Activated CD4-positive, alpha-beta memory T cell treated with anti-CD3 and anti-CD28 coated beads for 36 hours (primary cell): Measurements from ENCODE around the gene LSM12. TPM values are rescaled to one million over a fixed set of nuclear protein-coding genes. Genes with fewer than 3 reads are reported as not detected.

Source experiments
- CTCF ChIA-PET: fragments of 350-600 bp; sonication (Branson Sonifier 250); formaldehyde crosslinking; loops from one replicate; lab custom pipeline; 2021; ENCODE audit warnings: antibody characterized with exemption, inconsistent platforms; lab: Charles Lee
- POLR2A ChIA-PET: fragments of 350-600 bp; sonication (Branson Sonifier 250); formaldehyde crosslinking; loops from one replicate; lab custom pipeline; 2021; ENCODE audit warnings: antibody characterized with exemption; lab: Charles Lee
- DNase-seq: peaks from one replicate; pipeline ENCODE4 v3.0.0-alpha.2; 2020
- H3K27ac Mint-ChIP-seq: one replicate; pipeline ENCODE4 v1.8.0; 2021; ENCODE audit warnings: mixed read lengths
- H3K27me3 Mint-ChIP-seq: one replicate; pipeline ENCODE4 v1.8.0; 2021; ENCODE audit warnings: mixed read lengths
- H3K36me3 Mint-ChIP-seq: one replicate; pipeline ENCODE4 v1.8.0; 2021; ENCODE audit warnings: mixed read lengths
- H3K4me1 Mint-ChIP-seq: one replicate; pipeline ENCODE4 v1.8.0; 2021; ENCODE audit warnings: low read depth, mixed read lengths
- H3K4me3 Mint-ChIP-seq: one replicate; pipeline ENCODE4 v1.8.0; 2021; ENCODE audit warnings: mild to moderate bottlenecking, mixed read lengths
- H3K9me3 Mint-ChIP-seq: one replicate; pipeline ENCODE4 v1.8.0; 2021; ENCODE audit warnings: mixed read lengths
- intact Hi-C: fragments of 100-400 bp; cut with micrococcal nuclease; formaldehyde crosslinking; loops from one replicate; pipeline ENCODE4 v1.15.1; 2023
- total RNA-seq, 2 experiments: library from RNA; stranded (reverse); gene quantifications; one replicate each; pipeline ENCODE4 v1.2.3, GENCODE V29; 2021

Gene LSM12
- 10 to 100 TPM; 76.8 to 81.8 TPM for total RNA-seq

DNA sequence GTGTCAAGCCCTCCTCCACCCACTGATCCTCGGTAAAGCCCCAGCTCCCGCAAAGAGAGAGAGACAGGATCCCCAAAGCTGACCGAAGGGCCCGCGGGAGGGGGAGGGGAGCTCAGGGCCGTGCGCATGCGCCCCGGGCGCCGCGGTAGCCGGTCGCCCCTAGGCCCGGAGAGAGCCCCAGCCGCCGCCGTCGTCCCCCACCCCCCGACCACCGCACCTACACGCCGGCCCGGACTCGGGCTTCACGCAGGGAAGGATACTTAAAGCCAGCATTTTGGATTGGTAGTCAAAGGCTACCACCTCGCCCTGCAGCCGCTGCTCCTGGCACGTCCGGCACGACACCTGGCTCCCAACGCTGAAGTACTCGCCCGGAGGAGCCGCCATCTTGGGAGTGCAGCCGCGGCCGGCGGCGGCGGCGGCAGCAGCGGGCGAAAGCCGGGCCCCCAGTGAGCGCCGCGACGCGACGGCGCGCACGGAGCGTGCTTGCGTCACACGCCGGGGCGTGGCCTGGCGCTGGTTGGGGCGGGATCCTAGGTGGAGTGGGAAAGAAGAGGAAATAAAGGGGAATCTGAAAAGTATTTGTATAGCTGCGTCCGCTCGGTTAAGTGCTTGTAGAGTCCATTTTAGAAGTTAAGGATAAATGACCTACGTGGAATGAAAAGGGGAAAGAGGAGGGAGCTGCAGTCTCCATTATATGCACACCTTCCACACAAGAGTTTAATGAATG is at the start of gene LSM12:
Gene LSM12 (minus strand): TSS at position 468 of the 727 bp plus-strand sequence. CDS start 84 bp downstream, at position 384.
- intact Hi-C loops: loop anchor here (1.0 to 2.0 kb wide), 3 partner anchors 60 to 120 kb away; partner anchors contain the start of genes HROB and TMUB2
- peaks cover 54% of the 10 kb centered on the region for H3K4me1 Mint-ChIP-seq
- CTCF ChIA-PET: interaction anchor here (0.7 to 1.6 kb wide), 4 partner anchors 17 to 258 kb away, joined by 3 to 5 read pairs (median 3); partner anchors contain the start of gene HDAC5
- no peaks in the 10 kb centered on the region for H3K9me3 Mint-ChIP-seq
- peak; percentile 94 for DNase-seq
- no peaks in the 10 kb centered on the region for H3K27me3 Mint-ChIP-seq
- H3K27ac Mint-ChIP-seq: peak within 1 kb of the TSS; percentile 87
- peaks cover 25% of the 10 kb centered on the region for H3K36me3 Mint-ChIP-seq
- POLR2A ChIA-PET: interaction anchor here (0.6 to 1.5 kb wide), 6 partner anchors 9 to 120 kb away, joined by 3 to 9 read pairs (median 3); partner anchors contain the start of genes HDAC5, TMEM101 and TMUB2
- H3K4me3 Mint-ChIP-seq: peak within 1 kb of the TSS; percentile 90

DNA sequence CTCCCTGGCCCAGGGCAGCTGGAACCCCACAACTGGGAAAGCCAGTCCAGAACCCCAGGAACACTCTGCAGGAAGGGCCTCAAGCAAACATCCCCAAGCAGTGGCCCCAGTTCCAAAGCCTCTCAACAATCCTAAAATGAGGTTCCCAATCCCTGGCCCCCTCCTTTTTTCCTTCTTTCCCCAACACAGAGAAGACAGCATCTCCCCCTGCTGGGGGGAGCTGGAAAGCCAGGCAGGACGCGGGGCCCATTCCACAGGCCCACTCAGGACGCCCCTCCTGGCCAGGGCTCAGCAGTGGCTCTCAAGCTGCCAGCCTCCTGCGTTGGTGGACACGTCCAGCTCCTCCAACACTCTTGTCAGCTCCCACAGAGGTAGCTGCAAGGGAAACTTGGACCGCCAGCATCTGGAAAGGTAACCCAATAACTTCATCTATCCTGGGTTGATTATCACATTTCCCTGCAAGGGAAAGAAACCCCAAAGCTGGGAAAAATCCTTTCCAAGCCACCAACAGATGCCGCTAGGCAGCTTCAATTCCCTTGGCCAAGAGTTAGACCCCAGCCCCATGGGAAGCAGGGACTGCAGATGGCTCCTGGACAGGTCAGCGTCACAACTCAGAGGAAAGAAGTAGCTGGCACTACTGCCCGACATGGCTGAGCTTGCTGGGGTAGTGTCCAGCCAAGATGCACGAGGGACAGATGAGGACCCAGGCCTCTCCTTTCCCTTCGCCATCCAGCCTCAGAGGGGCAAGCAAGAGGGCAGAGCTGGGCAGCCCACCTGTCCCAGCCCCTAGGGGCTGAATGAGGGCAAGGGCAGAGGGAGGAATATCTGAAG is 49.3 kb upstream of the LSM12 start:
- H3K4me1 Mint-ChIP-seq: peaks cover 22% of the 10 kb centered on the region
- intact Hi-C loops: no loop called here
- ChIA-PET POLR2A (interaction anchor here (1.7 kb wide), 1 partner anchor 8 kb away, joined by 6 read pairs; the partner anchor contains the start of gene HDAC5), CTCF (interaction anchor here (0.6 to 1.7 kb wide), 16 partner anchors 8 to 237 kb away, joined by 3 to 8 read pairs (median 3); partner anchors contain the start of genes HDAC5 and LSM12)
- H3K36me3 Mint-ChIP-seq: no peaks in the 10 kb centered on the region
- no peaks in the 10 kb centered on the region for H3K9me3 Mint-ChIP-seq
- DNase-seq: peak; percentile 30
- no peak overlapping the region for H3K4me3 Mint-ChIP-seq
- no peak overlapping the region for H3K27ac Mint-ChIP-seq
- no peaks in the 10 kb centered on the region for H3K27me3 Mint-ChIP-seq

DNA sequence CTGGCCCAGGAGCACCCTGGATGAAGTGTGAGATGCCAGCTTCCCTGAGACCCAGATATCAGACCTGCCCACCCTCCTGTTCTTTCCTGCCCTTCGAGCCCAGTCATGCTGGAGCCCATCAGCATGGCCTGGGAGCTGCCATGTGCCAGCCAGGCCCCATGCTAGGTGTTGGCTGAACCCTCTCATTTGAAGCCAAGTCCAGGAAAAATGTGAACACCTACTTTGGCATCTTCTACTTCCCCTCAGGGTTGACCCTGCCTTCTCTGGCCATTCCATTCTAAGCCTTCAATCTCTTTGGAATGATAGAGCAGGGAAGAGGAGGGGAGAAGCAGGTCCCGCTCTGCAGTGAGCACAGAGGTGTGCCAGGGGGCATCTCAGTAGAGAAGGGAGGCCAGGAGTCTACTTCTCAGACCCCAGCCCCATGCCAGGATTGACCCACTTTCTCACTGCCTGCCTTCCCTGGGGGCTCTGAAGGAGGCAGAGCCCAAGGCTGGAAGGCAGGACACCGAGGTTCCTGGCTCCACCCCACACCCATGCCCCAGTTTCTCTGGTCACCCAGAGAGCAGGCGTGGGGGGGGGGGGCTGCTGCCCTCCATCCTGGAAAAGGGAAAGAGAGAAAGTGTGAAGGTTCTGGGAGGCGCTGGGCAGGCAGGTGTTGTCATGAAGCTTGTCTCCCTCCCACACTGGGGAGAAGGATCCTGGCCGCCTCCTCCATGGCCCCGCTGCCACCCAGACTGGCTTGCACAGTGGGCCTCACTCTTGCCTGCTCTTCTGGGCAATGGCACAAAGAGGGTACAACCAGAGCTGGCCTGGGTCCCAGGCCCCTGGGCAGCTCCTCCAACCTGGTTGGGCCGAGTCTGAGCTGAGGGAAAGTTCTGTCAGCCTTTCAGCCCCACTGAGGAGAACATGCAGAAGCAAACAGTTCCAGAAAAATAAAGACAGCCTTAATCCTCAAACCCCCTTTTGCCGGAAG is 47.7 kb upstream of the LSM12 start:
- Mint-ChIP-seq H3K4me3 (no peak overlapping the region), H3K4me1 (peaks cover 15% of the 10 kb centered on the region), H3K27me3 (no peaks in the 10 kb centered on the region), H3K9me3 (no peaks in the 10 kb centered on the region), H3K36me3 (no peaks in the 10 kb centered on the region), H3K27ac (no peak overlapping the region)
- DNase-seq: no peak
- POLR2A ChIA-PET: interaction anchor here (1.7 kb wide), 1 partner anchor 9 kb away, joined by 6 read pairs; the partner anchor contains the start of gene HDAC5
- CTCF ChIA-PET: interaction anchor here (1.1 to 1.6 kb wide), 2 partner anchors 10 to 170 kb away, joined by 4 to 7 read pairs; partner anchors contain the start of gene HDAC5
- intact Hi-C loops: no loop called here

DNA sequence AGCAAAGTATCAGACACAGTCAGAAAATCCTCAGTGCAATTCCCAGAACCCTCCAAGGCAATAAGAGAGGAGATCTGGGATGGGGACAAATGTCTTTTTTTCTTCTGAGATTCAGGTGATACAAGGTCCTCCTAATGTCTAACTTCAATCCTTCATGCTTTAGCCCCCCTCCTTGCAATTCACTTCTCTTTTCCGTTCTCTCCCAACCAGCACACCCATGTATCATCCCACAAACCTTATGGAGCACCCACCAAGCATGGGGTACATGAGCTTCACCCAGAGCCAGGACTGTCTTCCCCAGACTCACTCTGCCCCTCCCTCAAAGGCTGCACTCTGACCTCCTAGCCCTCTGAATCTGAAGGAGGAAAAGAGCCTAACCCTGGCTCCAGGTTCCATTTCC is 46.9 kb upstream of the LSM12 start:
- DNase-seq: no peak
- ChIA-PET CTCF (no interaction called here), POLR2A (no interaction called here)
- Mint-ChIP-seq H3K4me1 (peaks cover 15% of the 10 kb centered on the region), H3K36me3 (no peaks in the 10 kb centered on the region), H3K27ac (no peak overlapping the region), H3K27me3 (no peaks in the 10 kb centered on the region), H3K4me3 (no peak overlapping the region), H3K9me3 (no peaks in the 10 kb centered on the region)
- intact Hi-C loops: no loop called here

DNA sequence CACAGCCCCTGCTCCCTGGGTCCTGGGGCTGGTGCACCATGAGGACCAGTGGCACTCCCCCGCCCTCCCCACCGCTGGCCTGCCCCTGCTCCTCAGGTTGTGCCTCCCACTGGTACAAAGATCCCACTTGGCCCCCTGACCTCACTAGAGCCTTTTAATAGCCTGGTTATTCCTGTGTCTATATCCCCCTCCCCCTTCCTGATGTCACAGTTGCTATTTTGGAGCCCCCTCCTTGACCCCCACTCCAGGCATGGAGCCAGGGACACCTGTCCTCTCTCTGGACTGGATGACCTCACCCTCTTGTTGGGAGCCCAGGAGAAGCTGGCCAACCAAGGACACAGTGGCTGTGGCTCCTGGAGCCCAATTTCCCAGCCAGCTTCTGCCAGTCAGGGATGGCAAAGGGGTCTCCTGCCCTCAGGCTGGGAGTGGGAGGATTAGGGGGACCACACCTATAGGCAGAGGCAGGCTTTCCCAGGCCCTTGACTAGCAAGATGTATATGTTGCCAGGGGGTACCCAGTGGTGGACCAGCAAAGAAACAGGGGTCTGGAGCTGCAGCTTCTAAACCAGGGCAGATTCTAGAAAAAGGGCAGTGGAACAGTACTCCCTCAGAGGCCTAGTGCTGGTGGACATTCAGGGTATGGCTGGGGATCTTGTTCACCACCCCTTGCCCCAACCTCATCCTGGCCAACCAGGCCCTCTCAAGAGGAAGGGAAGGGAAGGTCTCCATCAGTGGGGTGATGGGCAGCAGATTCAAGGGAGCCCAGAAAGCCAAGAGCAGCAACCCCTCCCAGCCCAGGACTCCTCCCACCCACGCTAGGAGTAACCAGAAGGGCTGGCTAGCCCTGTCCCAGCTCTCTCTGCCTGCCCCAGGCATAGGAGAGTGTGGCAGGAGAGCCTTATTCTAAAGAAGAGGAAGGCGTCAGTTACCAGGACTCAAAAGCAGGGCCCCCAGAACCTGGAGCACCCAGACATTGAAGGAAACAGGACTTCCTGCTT is 46.1 kb upstream of the LSM12 start:
- DNase-seq: no peak
- POLR2A ChIA-PET: interaction anchor here (1.5 kb wide), 1 partner anchor 11 kb away, joined by 3 read pairs; the partner anchor contains the start of gene HDAC5
- Mint-ChIP-seq H3K27me3 (no peaks in the 10 kb centered on the region), H3K9me3 (no peaks in the 10 kb centered on the region), H3K4me1 (peaks cover 15% of the 10 kb centered on the region), H3K36me3 (no peaks in the 10 kb centered on the region), H3K27ac (no peak overlapping the region), H3K4me3 (no peak overlapping the region)
- CTCF ChIA-PET: interaction anchor here (1.1 kb wide), 2 partner anchors 29 to 38 kb away, joined by 3 to 4 read pairs; no protein-coding TSS in a partner anchor
- intact Hi-C loops: no loop called here

DNA sequence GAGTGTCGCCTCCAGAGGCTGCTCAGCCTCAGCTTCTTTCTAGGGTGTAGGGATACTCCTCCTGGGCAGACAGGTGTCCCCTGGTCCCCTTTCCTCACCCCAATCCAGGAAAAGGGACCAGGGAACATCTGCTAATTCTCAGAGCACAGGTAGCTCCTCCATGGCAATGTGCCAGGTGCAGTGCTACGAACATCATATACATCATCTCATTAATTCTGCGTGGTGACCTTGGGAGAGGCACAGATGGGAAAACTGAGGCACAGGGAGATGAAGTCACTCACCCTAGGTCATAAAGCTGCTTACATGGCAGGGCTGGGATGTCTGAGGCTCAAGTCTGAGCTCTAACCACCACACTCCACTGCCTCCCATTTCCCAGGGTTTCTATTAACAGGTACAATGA is 45.3 kb upstream of the LSM12 start:
- DNase-seq: no peak

DNA sequence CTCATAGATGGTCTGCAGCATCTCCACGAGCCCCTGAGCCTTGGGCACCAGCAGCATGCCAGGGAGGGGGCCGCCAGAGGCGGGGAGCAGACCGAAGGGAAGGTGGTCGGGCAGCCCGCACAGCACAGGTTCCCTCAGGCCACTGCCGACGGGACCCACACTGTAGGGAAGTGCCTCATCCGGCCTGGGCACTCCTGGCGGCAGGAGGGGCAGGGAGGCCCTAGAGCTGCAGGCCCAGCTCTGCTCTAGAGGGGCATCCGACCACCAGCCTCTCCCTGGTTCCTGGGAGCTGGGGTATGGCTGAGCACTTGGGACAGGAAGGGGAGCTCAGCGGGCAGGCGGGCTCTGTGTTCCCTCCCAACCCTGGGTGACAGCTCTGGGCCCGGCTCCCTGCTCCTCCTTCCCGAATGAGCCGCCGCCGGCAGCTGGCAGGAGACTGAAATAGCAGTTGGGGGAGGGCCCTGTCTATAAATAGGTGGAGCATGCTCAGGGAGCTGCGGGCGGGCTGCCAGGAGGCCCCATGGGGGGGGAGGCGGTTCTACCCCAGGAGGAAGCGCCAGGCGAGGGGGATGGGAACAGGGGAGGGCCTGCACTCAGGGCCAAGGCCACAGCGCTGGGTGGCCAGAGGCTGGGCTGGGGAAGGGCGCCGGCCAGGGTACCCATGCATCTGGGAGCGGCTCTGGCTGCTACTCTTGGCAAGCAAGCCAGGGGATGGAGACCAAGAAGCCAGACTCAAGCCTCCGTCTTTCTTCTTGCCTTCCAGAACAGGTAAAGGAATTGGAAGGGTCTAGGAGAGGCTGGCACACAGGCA is 44.6 kb upstream of the LSM12 start:
- DNase-seq: peak; percentile 64
- no peak overlapping the region for H3K4me3 Mint-ChIP-seq
- H3K36me3 Mint-ChIP-seq: no peaks in the 10 kb centered on the region
- H3K4me1 Mint-ChIP-seq: peaks cover 15% of the 10 kb centered on the region
- intact Hi-C loops: no loop called here
- no peaks in the 10 kb centered on the region for H3K9me3 Mint-ChIP-seq
- H3K27ac Mint-ChIP-seq: no peak overlapping the region
- no peaks in the 10 kb centered on the region for H3K27me3 Mint-ChIP-seq
- POLR2A ChIA-PET: interaction anchor here (0.9 kb wide), 1 partner anchor 11 kb away, joined by 3 read pairs; no protein-coding TSS in a partner anchor
- CTCF ChIA-PET: interaction anchor here (1.1 kb wide), 2 partner anchors 27 to 40 kb away, joined by 3 to 4 read pairs; no protein-coding TSS in a partner anchor

More for the DNA sequence above, 45.3 kb upstream of the LSM12 start:
- Mint-ChIP-seq H3K4me3 (no peak overlapping the region), H3K36me3 (no peaks in the 10 kb centered on the region), H3K27me3 (no peaks in the 10 kb centered on the region), H3K4me1 (peaks cover 15% of the 10 kb centered on the region), H3K9me3 (no peaks in the 10 kb centered on the region), H3K27ac (no peak overlapping the region)
- ChIA-PET CTCF (interaction anchor here (1.1 kb wide), 2 partner anchors 28 to 39 kb away, joined by 3 to 4 read pairs; no protein-coding TSS in a partner anchor), POLR2A (interaction anchor here (1.5 kb wide), 1 partner anchor 12 kb away, joined by 3 read pairs; the partner anchor contains the start of gene HDAC5)
- intact Hi-C loops: no loop called here

DNA sequence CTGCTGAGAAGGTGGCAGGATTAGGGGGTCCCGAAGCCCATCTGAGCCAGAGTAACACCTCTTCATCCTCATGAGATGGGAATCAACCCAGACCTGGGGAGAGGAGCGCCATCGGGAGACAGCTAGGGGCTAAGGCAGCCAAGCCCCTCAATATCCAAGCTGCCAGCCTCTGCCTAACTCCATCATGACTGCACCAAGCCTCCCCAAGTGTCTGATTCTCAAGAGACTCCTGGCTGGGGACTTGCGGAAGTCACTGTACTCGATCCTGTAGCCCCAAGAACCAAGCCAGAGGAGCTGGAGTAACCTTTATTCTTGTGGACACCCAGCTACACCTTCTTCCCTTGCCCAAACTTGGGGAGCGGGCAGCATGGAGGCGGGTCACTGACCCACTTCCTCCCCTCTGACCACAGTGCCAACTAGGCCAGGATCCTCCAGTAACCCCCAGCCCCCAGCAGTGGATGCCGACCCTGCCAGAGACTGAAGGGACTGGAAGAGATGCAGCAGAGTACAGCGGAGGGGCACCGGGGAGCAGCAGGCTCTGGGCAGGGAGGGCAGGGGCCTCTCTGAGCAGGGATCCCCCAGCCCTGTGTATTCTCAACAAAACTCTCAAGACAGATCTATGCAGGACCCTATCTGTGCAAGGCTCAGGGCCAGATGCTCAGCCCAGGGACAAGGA is 43.7 kb upstream of the LSM12 start:
- ChIA-PET POLR2A (no interaction called here), CTCF (no interaction called here)
- Mint-ChIP-seq H3K27ac (no peak overlapping the region), H3K9me3 (no peaks in the 10 kb centered on the region), H3K36me3 (no peaks in the 10 kb centered on the region), H3K4me1 (peaks cover 15% of the 10 kb centered on the region), H3K4me3 (no peak overlapping the region), H3K27me3 (no peaks in the 10 kb centered on the region)
- intact Hi-C loops: no loop called here
- no peak for DNase-seq

DNA sequence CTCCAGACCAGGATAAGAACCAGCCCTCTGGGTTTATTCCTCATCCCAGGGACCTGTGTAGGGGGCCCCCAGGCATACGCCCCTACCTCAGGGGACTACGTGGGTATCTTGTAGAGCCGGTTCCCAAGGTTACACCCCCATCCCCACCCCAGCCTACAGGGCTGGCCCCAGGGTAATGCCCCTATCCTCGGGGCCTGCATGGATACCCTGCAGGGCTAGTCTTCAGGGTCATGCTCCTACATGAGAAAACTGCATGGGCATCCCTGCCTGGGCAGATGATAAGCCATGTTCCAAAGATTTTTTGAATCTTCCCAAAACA is 42.8 kb upstream of the LSM12 start:
- Mint-ChIP-seq H3K27ac (no peak overlapping the region), H3K36me3 (no peaks in the 10 kb centered on the region), H3K27me3 (no peaks in the 10 kb centered on the region), H3K9me3 (no peaks in the 10 kb centered on the region), H3K4me1 (peaks cover 15% of the 10 kb centered on the region), H3K4me3 (no peak overlapping the region)
- DNase-seq: no peak
- POLR2A ChIA-PET: no interaction called here
- CTCF ChIA-PET: no interaction called here
- intact Hi-C loops: no loop called here
